Measurements from ENCODE around the gene HLA-DOA.

The HLA-DOA gene

GRCh38 chr6:32974016-32974333 lies 35.4 kb downstream of the HLA-DOA start:
- H3K4me3 ChIP-seq (ENCODE audit: low read length) = peak overlapping the region; percentile 100
- peak; percentile 55 for DNase-seq (ENCODE audit: low read depth)
- TF ChIP-seq CTCF (IDR thresholded peaks at IDR 0.05; ENCODE audit: insufficient read depth, low read depth, low read length, missing control alignments) = no peak

GRCh38 chr6:32973144-32974015 lies 36.0 kb downstream of the HLA-DOA start:
- peak; percentile 39 for DNase-seq (ENCODE audit: low read depth)
- peak overlapping the region; percentile 100 for H3K4me3 ChIP-seq (ENCODE audit: low read length)
- TF ChIP-seq CTCF (IDR thresholded peaks at IDR 0.05; ENCODE audit: insufficient read depth, low read depth, low read length, missing control alignments) = no peak

- no peak for TF ChIP-seq CTCF (IDR thresholded peaks at IDR 0.05; ENCODE audit: insufficient read depth, low read depth, low read length, missing control alignments)
- DNase-seq (ENCODE audit: low read depth) = no peak
- peak overlapping the region; percentile 100 for H3K4me3 ChIP-seq (ENCODE audit: low read length)
Observed at GRCh38 chr6:32972353-32973143, 36.8 kb downstream of the HLA-DOA start.

- peak overlapping the region; percentile 100 for H3K4me3 ChIP-seq (ENCODE audit: low read length)
- DNase-seq (ENCODE audit: low read depth) = peak; percentile 100
- peak; percentile 3 for TF ChIP-seq CTCF (IDR thresholded peaks at IDR 0.05; ENCODE audit: insufficient read depth, low read depth, low read length, missing control alignments)
Observed at GRCh38 chr6:32971581-32972352, 37.6 kb downstream of the HLA-DOA start.

- no peak for TF ChIP-seq CTCF (IDR thresholded peaks at IDR 0.05; ENCODE audit: insufficient read depth, low read depth, low read length, missing control alignments)
- DNase-seq (ENCODE audit: low read depth) = no peak
- H3K4me3 ChIP-seq (ENCODE audit: low read length) = peak overlapping the region; percentile 89
Observed at GRCh38 chr6:32971242-32971580, 38.2 kb downstream of the HLA-DOA start.

- peak; percentile 88 for DNase-seq (ENCODE audit: low read depth)
- H3K4me3 ChIP-seq (ENCODE audit: low read length) = peak overlapping the region; percentile 89
- TF ChIP-seq CTCF (IDR thresholded peaks at IDR 0.05; ENCODE audit: insufficient read depth, low read depth, low read length, missing control alignments) = no peak
Observed at GRCh38 chr6:32970413-32971241, 38.8 kb downstream of the HLA-DOA start.
